H1 (cell line): ENCODE results near the gene MRPS25. TPM values are rescaled to one million over a fixed set of nuclear protein-coding genes. Genes with fewer than 3 reads are reported as not detected.
A peak's percentile ranks its signal among the peaks of the same experiment; 100 is the strongest.

ENCODE experiments used
- ATF2 ChIP-seq: IDR thresholded peaks from 2 replicates; pipeline ENCODE4 v1.6.1; 2012; ENCODE audit warnings: low read length, inconsistent platforms
- BACH1 ChIP-seq: IDR thresholded peaks from 2 replicates; pipeline ENCODE4 v1.6.1; 2012; ENCODE audit warnings: low read length, improper control_type of control experiment
- BRCA1 ChIP-seq: IDR thresholded peaks from 2 replicates; pipeline ENCODE4 v1.6.1; 2012; ENCODE audit warnings: low read depth, low read length, improper control_type of control experiment
- GTF2F1 ChIP-seq: IDR thresholded peaks from 2 replicates; pipeline ENCODE4 v1.6.1; 2012; ENCODE audit warnings: low read depth, low read length, improper control_type of control experiment, borderline replicate concordance
- NANOG ChIP-seq: IDR thresholded peaks from 2 replicates; pipeline ENCODE4 v1.6.1; 2011; ENCODE audit warnings: low read length, low read depth, mild to moderate bottlenecking, inconsistent platforms; ENCODE audit not compliant: insufficient read depth, poor library complexity, severe bottlenecking
- SP1 ChIP-seq: IDR thresholded peaks from 2 replicates; pipeline ENCODE4 v1.6.1; 2011; ENCODE audit warnings: low read depth, low read length
- TEAD4 ChIP-seq: IDR thresholded peaks from 2 replicates; pipeline ENCODE4 v1.6.1; 2012; ENCODE audit warnings: low read depth, low read length, inconsistent platforms, mixed read lengths
- USF2 ChIP-seq: IDR thresholded peaks from 2 replicates; pipeline ENCODE4 v1.6.1; 2011; ENCODE audit warnings: low read length, improper control_type of control experiment
- ZNF274 ChIP-seq: IDR thresholded peaks from 2 replicates; pipeline ENCODE4 v1.7.0; 2012; ENCODE audit warnings: low read length, borderline replicate concordance; ENCODE audit errors: extremely low read depth
- polyA plus RNA-seq, 7 experiments: library from polyadenylated mRNA; depleted of rRNA in 3 of 7; stranded (reverse) in 5 of 7; unstranded in 2 of 7; fragments of >200 nt in 5 of 7; fragments of 200-250 nt in 2 of 7; gene quantifications; 1 replicate in 5 of 7; 2 replicates in 1 of 7; 4 replicates in 1 of 7; pipeline versions ENCODE4 v1.2.1 to v1.2.3, GENCODE V29; 2011 to 2013; ENCODE audit warnings: missing spikeins in 2 of 7, mixed read lengths in 2 of 7
- total RNA-seq: library from RNA; stranded (reverse); fragmentation: NEBNext Ultra II Directional; extraction: Animal tissue kit (Norgen Biotek cat#: 25700); gene quantifications from 2 replicates; pipeline ENCODE4 v1.2.1, GENCODE V29; 2021

The MRPS25 gene
- total and polyA plus RNA-seq, 2 of the 8 experiments (the other 6 are each of a cell fraction or from before 2014, with no cell fraction given): 23.0 to 56.5 TPM

- TF ChIP-seq USF2: no peak
- TF ChIP-seq ATF2: 0 out of 2 replicates have a peak, but pooled peaks have one; percentile 18
- TF ChIP-seq SP1: 0 out of 2 replicates have a peak, but pooled peaks have one; percentile 17
- no peak for TF ChIP-seq TEAD4
- TF ChIP-seq GTF2F1: no peak
- no peak; the same call in 1 of the 2 replicates for TF ChIP-seq BACH1
- TF ChIP-seq NANOG: no peak
- peak; percentile 21; the same call in 1 of the 2 replicates for TF ChIP-seq BRCA1
- TF ChIP-seq ZNF274: no peak
Measured at GRCh38 chr3:15064835-15065549, at the start of gene MRPS25 (continued).
